Caco-2 (cell line): ENCODE results near the gene CTSD. TPM values are rescaled to one million over a fixed set of nuclear protein-coding genes. Genes with fewer than 3 reads are reported as not detected.

Source experiments
- BruUV-seq: library from RNA; stranded (reverse); fragments of 400-500 nt; replicated peaks from 2 replicates; lab custom pipeline; 2021; lab: Mats Ljungman, UMichigan
- CTCF ChIA-PET: fragments of 300-600 bp; sonication (Branson Sonifier 250); formaldehyde crosslinking; loops from one replicate; lab custom pipeline; 2022; ENCODE audit warnings: antibody characterized with exemption; lab: Charles Lee
- POLR2A ChIA-PET: fragments of 300-600 bp; sonication (Branson Sonifier 250); formaldehyde crosslinking; loops from one replicate; lab custom pipeline; 2022; ENCODE audit warnings: antibody characterized with exemption; lab: Charles Lee
- DNase-seq, 2 experiments: peaks; one replicate each; pipeline versions ENCODE4 v3.0.0 to v3.0.0-alpha.2; 2020 to 2022
- H3K27me3 ChIP-seq: replicated peaks from 2 replicates; pipeline ENCODE4 v1.6.0; 2011; ENCODE audit warnings: low read length; ENCODE audit not compliant: control insufficient read depth, insufficient read depth
- H3K36me3 ChIP-seq: 2 replicates; pipeline ENCODE4 v1.5.1; 2011; ENCODE audit warnings: low read length; ENCODE audit not compliant: control insufficient read depth, insufficient read depth
- H3K4me1 ChIP-seq: fragments of 250-450 bp; sonication (Bioruptor Pico); 2 replicates; pipeline ENCODE4 v1.5.1; 2020; ENCODE audit warnings: mild to moderate bottlenecking
- H3K4me3 ChIP-seq: 2 replicates; pipeline ENCODE4 v1.5.1; 2011; ENCODE audit warnings: low read depth, mild to moderate bottlenecking, control low read depth, low read length
- H3K9me3 ChIP-seq: fragments of 250-450 bp; sonication (Bioruptor Pico); 2 replicates; pipeline ENCODE4 v1.5.1; 2020; ENCODE audit warnings: mild to moderate bottlenecking, moderate library complexity
- H3K27ac Mint-ChIP-seq: one replicate; pipeline ENCODE4 v1.8.0; 2022; ENCODE audit warnings: mixed read lengths; ENCODE audit not compliant: unreplicated experiment
- H3K27me3 Mint-ChIP-seq: one replicate; pipeline ENCODE4 v1.8.0; 2022; ENCODE audit warnings: mixed read lengths; ENCODE audit not compliant: insufficient read depth, unreplicated experiment
- H3K36me3 Mint-ChIP-seq: one replicate; pipeline ENCODE4 v1.8.0; 2022; ENCODE audit warnings: mild to moderate bottlenecking, mixed read lengths; ENCODE audit not compliant: insufficient read depth, unreplicated experiment
- H3K4me1 Mint-ChIP-seq: one replicate; pipeline ENCODE4 v1.8.0; 2022; ENCODE audit warnings: low read depth, mixed read lengths; ENCODE audit not compliant: unreplicated experiment
- H3K4me3 Mint-ChIP-seq: one replicate; pipeline ENCODE4 v1.8.0; 2022; ENCODE audit warnings: mild to moderate bottlenecking, moderate library complexity, mixed read lengths; ENCODE audit not compliant: unreplicated experiment
- H3K9me3 Mint-ChIP-seq: one replicate; pipeline ENCODE4 v1.8.0; 2022; ENCODE audit warnings: mixed read lengths; ENCODE audit not compliant: unreplicated experiment
- intact Hi-C: fragments of 100-400 bp; cut with micrococcal nuclease; formaldehyde crosslinking; loops from one replicate; pipeline ENCODE4 v1.10.0; 2022; ENCODE audit not compliant: unreplicated experiment
- total RNA-seq: library from RNA; stranded (reverse); gene quantifications from 2 replicates; pipeline ENCODE4 v1.2.3, GENCODE V29; 2022
- TF ChIP-seq, protein P1 (sequence below), 2 experiments: fragments of 200-600 bp in 1 of 2; IDR thresholded peaks; 1 replicate in 1 of 2; 2 replicates in 1 of 2; pipeline versions ENCODE4 v1.5.1 to v1.8.0; 2011 to 2022; ENCODE audit warnings: antibody characterized with exemption in 1 of 2, control low read depth in 1 of 2, inconsistent platforms in 1 of 2, low read depth in 1 of 2, low read length in 1 of 2, mild to moderate bottlenecking in 1 of 2, moderate library complexity in 1 of 2; ENCODE audit not compliant: insufficient read depth in 1 of 2, severe bottlenecking in 1 of 2, unreplicated experiment in 1 of 2

CTSD gene
- total RNA-seq, 1 experiment from 2014 or later: 335 TPM

DNA sequence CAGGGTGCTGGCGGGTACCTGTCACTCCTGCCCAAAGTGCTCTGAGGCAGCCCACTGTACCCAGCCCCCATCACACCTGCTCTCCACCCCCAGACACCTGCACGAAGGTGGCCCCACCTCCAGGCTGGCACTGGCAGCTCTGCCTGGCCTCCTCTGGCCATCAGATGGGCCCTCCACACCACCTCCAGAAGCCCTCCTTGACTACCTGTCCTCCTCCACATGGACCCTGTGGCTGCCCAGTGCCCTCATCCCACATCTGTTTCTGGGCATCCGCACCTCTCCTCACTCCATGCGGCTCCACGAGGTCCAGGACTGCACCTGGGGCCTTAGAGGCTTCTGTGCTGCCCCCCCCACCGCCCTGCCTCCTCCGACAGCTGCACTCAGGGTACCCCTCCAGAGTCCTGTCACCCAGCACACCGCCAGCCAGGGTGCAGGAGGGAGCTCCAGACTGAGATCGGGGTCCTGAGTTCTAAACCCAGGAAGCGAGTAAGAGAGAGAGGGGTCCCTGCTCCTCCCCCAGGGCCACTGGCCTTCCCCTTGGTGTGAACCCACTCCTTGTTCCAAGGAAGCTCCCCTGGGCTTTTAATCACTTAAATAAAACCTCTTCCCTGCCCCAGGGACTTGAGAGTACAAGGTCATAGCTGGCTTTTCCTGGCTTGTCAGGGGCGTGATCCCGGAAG, 1.7 kb downstream of the CTSD start:
- H3K36me3 ChIP-seq: no peaks in the 10 kb centered on the region
- H3K9me3 Mint-ChIP-seq: no peaks in the 10 kb centered on the region
- no peak overlapping the region for H3K27ac Mint-ChIP-seq
- peaks cover 27% of the 10 kb centered on the region for H3K36me3 Mint-ChIP-seq
- H3K4me3 ChIP-seq: no peak overlapping the region; the same call in 1 of the 2 replicates
- ChIA-PET CTCF (interaction anchor here (0.6 to 1.1 kb wide), 3 partner anchors 68 to 109 kb away, joined by 3 to 4 read pairs (median 4); no protein-coding TSS in a partner anchor), POLR2A (no interaction called here)
- DNase-seq: no peak
- BruUV-seq: no TSS peak
- peaks cover 7% of the 10 kb centered on the region for H3K4me1 ChIP-seq
- peaks cover 7% of the 10 kb centered on the region for H3K4me1 Mint-ChIP-seq
- H3K27me3 Mint-ChIP-seq: no peaks in the 10 kb centered on the region
- no peaks in the 10 kb centered on the region for H3K9me3 ChIP-seq
- TF ChIP-seq, protein P1, sequence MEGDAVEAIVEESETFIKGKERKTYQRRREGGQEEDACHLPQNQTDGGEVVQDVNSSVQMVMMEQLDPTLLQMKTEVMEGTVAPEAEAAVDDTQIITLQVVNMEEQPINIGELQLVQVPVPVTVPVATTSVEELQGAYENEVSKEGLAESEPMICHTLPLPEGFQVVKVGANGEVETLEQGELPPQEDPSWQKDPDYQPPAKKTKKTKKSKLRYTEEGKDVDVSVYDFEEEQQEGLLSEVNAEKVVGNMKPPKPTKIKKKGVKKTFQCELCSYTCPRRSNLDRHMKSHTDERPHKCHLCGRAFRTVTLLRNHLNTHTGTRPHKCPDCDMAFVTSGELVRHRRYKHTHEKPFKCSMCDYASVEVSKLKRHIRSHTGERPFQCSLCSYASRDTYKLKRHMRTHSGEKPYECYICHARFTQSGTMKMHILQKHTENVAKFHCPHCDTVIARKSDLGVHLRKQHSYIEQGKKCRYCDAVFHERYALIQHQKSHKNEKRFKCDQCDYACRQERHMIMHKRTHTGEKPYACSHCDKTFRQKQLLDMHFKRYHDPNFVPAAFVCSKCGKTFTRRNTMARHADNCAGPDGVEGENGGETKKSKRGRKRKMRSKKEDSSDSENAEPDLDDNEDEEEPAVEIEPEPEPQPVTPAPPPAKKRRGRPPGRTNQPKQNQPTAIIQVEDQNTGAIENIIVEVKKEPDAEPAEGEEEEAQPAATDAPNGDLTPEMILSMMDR (IDR thresholded peaks at IDR 0.05; ENCODE audit: insufficient read depth in 1 of 2, low read depth in 1 of 2, low read length in 1 of 2, severe bottlenecking in 1 of 2, unreplicated experiment in 1 of 2): no peak
- peak overlapping the region; percentile 92 for H3K4me3 Mint-ChIP-seq
- intact Hi-C loops: no loop called here
- no peaks in the 10 kb centered on the region for H3K27me3 ChIP-seq

DNA sequence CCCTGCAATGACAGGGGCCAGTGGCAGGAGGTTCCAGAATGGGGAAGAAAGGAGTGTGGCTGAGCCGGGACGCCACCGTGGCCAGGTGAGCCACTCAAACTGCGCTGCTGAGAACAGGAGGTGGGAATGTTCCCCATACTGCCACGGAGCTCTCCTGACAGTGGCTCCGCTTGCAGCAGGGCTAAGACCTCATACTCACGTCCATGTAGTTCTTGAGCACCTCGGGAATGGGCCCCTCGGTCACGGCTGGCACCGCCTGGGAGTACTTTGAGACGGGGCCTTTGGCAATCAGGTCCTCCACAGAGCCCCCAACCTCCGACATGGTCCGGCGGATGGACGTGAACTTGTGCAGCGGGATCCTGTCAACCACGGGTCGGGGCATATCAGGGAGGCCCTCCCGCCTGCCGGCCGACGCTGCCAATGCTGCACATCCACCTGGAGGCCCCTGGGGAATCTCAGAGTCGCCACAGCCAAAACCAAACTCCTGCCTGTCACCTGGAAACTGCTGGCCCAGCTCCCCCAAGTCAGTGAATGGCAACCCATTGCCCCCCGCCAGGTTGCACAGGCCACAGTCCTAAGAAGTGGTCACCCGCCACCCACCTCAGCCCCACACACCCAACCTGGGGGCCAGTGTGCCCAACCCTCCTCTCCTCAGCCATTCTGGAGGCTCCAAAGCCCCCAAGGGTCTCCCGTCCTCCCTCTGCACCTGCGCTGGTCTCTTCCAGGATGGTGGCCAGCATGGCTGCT, 2.4 kb downstream of the CTSD start:
- intact Hi-C loops: no loop called here

More for the DNA sequence above, 2.4 kb downstream of the CTSD start:
- DNase-seq: no peak
- no peaks in the 10 kb centered on the region for H3K9me3 ChIP-seq
- no peaks in the 10 kb centered on the region; the same call in 1 of the 2 replicates for H3K36me3 ChIP-seq
- TF ChIP-seq, protein P1 (IDR thresholded peaks at IDR 0.05; ENCODE audit: insufficient read depth in 1 of 2, low read depth in 1 of 2, low read length in 1 of 2, severe bottlenecking in 1 of 2, unreplicated experiment in 1 of 2): no peak
- CTCF ChIA-PET: interaction anchor here (0.9 kb wide), 1 partner anchor 67 kb away, joined by 4 read pairs; no protein-coding TSS in a partner anchor
- H3K4me1 ChIP-seq: peaks cover 7% of the 10 kb centered on the region
- POLR2A ChIA-PET: no interaction called here
- H3K27ac Mint-ChIP-seq: no peak overlapping the region
- no TSS peak for BruUV-seq
- H3K4me3 ChIP-seq: no peak overlapping the region
- H3K27me3 Mint-ChIP-seq: no peaks in the 10 kb centered on the region
- no peak overlapping the region for H3K4me3 Mint-ChIP-seq
- no peaks in the 10 kb centered on the region for H3K9me3 Mint-ChIP-seq
- peaks cover 32% of the 10 kb centered on the region for H3K36me3 Mint-ChIP-seq
- H3K27me3 ChIP-seq: no peaks in the 10 kb centered on the region
- peaks cover 7% of the 10 kb centered on the region for H3K4me1 Mint-ChIP-seq
